HEK293T (cell line): ENCODE results near the gene COL9A3.

Experiments used
- CTCF ChIA-PET: fragments of 350-600 bp; formaldehyde crosslinking; extraction: SDS; loops from one replicate; lab custom pipeline; 2021; ENCODE audit warnings: antibody characterized with exemption, inconsistent platforms; lab: Yijun Ruan, JAX
- POLR2A ChIA-PET: fragments of 350-600 bp; formaldehyde crosslinking; extraction: SDS; loops from one replicate; lab custom pipeline; 2020; ENCODE audit warnings: antibody characterized with exemption, inconsistent platforms; lab: Yijun Ruan, JAX
- DNase-seq: peaks from one replicate; pipeline ENCODE4 v3.0.0; 2012; ENCODE audit warnings: mixed read lengths; ENCODE audit errors: extremely low spot score
- ARNT ChIP-seq: fragments of 450-650 bp; IDR thresholded peaks from 2 replicates; pipeline ENCODE4 v1.6.1; 2017; ENCODE audit warnings: mild to moderate bottlenecking
- BHLHE40 ChIP-seq: fragments of 450-650 bp; IDR thresholded peaks from 2 replicates; pipeline ENCODE4 v1.6.1; 2016; ENCODE audit warnings: mild to moderate bottlenecking, moderate library complexity, borderline replicate concordance
- CTBP1 ChIP-seq: fragments of 450-650 bp; IDR thresholded peaks from 2 replicates; pipeline ENCODE4 v1.6.1; 2016; ENCODE audit warnings: borderline replicate concordance
- ELF4 ChIP-seq: fragments of 450-650 bp; IDR thresholded peaks from 2 replicates; pipeline ENCODE4 v1.6.1; 2017; ENCODE audit warnings: antibody characterized with exemption
- FOXA1 ChIP-seq: fragments of 450-650 bp; IDR thresholded peaks from 2 replicates; pipeline ENCODE4 v1.6.1; 2016; ENCODE audit warnings: mild to moderate bottlenecking
- FOXK2 ChIP-seq: fragments of 450-650 bp; IDR thresholded peaks from 2 replicates; pipeline ENCODE4 v1.6.1; 2016; ENCODE audit warnings: mild to moderate bottlenecking
- FOXM1 ChIP-seq: fragments of 450-650 bp; IDR thresholded peaks from 2 replicates; pipeline ENCODE4 v1.6.1; 2017; ENCODE audit warnings: mild to moderate bottlenecking, borderline replicate concordance
- HDGF ChIP-seq: fragments of 450-650 bp; IDR thresholded peaks from 2 replicates; pipeline ENCODE4 v1.6.1; 2017; ENCODE audit warnings: antibody characterized with exemption, borderline replicate concordance
- L3MBTL2 ChIP-seq: fragments of 450-650 bp; conservative IDR thresholded peaks from 2 replicates; pipeline ENCODE4 v1.6.1; 2016; ENCODE audit warnings: mild to moderate bottlenecking
- LEF1 ChIP-seq: fragments of 450-650 bp; IDR thresholded peaks from 2 replicates; pipeline ENCODE4 v1.6.1; 2017; ENCODE audit warnings: mild to moderate bottlenecking, borderline replicate concordance
- NFRKB ChIP-seq: fragments of 450-650 bp; IDR thresholded peaks from 2 replicates; pipeline ENCODE4 v1.6.1; 2016; ENCODE audit warnings: mild to moderate bottlenecking, moderate library complexity
- SP1 ChIP-seq: fragments of 450-650 bp; IDR thresholded peaks from 2 replicates; pipeline ENCODE4 v1.6.1; 2017
- SUZ12 ChIP-seq: fragments of 450-650 bp; IDR thresholded peaks from 2 replicates; pipeline ENCODE4 v1.6.1; 2016; ENCODE audit warnings: mild to moderate bottlenecking
- TARDBP ChIP-seq: fragments of 450-650 bp; IDR thresholded peaks from 2 replicates; pipeline ENCODE4 v1.6.1; 2016
- ZNF384 ChIP-seq: fragments of 450-650 bp; IDR thresholded peaks from 2 replicates; pipeline ENCODE4 v1.6.1; 2016
- TF ChIP-seq, protein P1 (sequence below): fragments of 450-650 bp; IDR thresholded peaks from 2 replicates; pipeline ENCODE4 v1.6.1; 2016

COL9A3 gene

GRCh38 chr20:62880147-62880934, 63.5 kb downstream of the COL9A3 start:
- POLR2A ChIA-PET: no interaction called here
- DNase-seq: no peak
- CTCF ChIA-PET: no interaction called here
- TF ChIP-seq ARNT: no peak
- TF ChIP-seq NFRKB: no peak
- TF ChIP-seq ZNF384: no peak
- TF ChIP-seq SUZ12: no peak
- no peak for TF ChIP-seq FOXM1
- TF ChIP-seq TARDBP: no peak
- TF ChIP-seq, protein P1, sequence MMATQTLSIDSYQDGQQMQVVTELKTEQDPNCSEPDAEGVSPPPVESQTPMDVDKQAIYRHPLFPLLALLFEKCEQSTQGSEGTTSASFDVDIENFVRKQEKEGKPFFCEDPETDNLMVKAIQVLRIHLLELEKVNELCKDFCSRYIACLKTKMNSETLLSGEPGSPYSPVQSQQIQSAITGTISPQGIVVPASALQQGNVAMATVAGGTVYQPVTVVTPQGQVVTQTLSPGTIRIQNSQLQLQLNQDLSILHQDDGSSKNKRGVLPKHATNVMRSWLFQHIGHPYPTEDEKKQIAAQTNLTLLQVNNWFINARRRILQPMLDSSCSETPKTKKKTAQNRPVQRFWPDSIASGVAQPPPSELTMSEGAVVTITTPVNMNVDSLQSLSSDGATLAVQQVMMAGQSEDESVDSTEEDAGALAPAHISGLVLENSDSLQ: no peak

DNA sequence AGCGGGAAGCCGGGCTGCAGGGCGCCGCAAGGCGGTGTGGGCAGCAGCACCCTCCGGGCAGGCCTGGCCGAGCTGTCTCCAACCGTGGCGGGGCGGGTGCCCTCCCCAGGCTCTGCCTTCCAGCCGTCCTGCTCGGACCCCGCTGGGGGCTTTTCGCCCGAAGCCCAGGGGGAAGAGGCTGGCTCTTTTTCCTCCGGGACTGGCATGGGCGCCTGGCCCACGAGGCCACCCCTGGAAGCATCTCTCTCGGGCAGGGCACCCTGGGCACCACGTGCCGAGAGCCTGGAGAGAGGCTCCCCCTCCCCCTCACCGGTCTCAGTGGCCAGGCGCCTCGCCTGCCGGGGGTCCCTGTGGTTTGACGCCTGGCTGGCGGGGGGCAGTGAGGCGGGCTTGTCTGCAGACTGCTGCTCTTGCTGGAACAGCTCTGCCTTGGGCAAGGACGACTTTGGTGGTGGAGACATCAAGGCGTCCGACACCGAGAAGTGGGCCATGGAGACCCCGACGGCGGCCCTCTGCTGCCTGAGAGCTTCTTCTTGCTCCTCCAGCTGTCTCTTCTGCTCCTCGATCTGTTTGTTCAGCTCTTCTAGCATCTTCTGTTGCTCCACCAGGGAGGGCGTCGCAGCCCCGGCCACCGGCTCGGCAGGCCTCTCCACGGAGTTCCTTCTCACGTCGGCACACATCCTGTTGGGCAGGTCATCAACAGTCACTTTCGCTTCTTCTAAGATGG, 64.2 kb downstream of the COL9A3 start:
- TF ChIP-seq FOXK2 (no peak), FOXA1 (no peak)
- DNase-seq: no peak
- POLR2A ChIA-PET: no interaction called here
- CTCF ChIA-PET: no interaction called here

GRCh38 chr20:62881662-62882395, 65.0 kb downstream of the COL9A3 start:
- no peak for DNase-seq
- TF ChIP-seq NFRKB: no peak
- no peak for TF ChIP-seq SP1
- no peak for TF ChIP-seq SUZ12
- ChIA-PET CTCF (no interaction called here), POLR2A (no interaction called here)

- no peak for TF ChIP-seq L3MBTL2
- no peak for TF ChIP-seq FOXM1
- TF ChIP-seq ARNT: no peak
- no peak for TF ChIP-seq LEF1
- no peak for TF ChIP-seq SP1
- no peak for TF ChIP-seq CTBP1
- TF ChIP-seq ZNF384: no peak
- no peak for TF ChIP-seq ELF4
- no peak for TF ChIP-seq FOXK2
- TF ChIP-seq, protein P1: no peak
- TF ChIP-seq NFRKB: no peak
- TF ChIP-seq BHLHE40: no peak
- TF ChIP-seq FOXA1: no peak
- no peak for TF ChIP-seq TARDBP
- no peak for TF ChIP-seq HDGF
- TF ChIP-seq SUZ12: no peak
- DNase-seq: no peak
- ChIA-PET POLR2A (no interaction called here), CTCF (no interaction called here)
Observed at GRCh38 chr20:62882426-62882825, 65.6 kb downstream of the COL9A3 start.

DNA sequence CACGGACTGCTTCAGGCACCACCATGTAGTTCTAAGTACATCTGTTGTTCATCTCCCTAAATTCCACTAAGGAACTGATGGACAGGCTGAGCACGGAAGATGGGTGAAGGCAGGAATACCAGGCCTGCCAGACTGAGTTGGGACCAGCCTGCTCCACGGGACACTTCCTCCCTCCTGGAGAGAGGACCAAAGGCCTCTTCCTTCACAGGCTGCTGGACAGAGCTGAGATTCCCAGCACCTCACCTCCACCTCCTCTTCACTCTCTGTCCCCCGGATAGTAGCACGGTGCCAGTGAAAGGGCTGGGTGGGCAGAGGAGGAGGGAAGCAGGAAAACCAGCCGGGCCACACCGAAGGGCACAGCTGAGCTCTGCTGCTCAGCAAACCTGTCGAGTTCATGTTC, 67.7 kb downstream of the COL9A3 start:
- ChIA-PET POLR2A (no interaction called here), CTCF (no interaction called here)
- no peak for TF ChIP-seq FOXM1
- TF ChIP-seq ARNT: no peak
- TF ChIP-seq BHLHE40: no peak
- no peak for TF ChIP-seq CTBP1
- TF ChIP-seq NFRKB: no peak
- no peak for TF ChIP-seq FOXK2
- no peak for DNase-seq

GRCh38 chr20:62885046-62885895, 68.4 kb downstream of the COL9A3 start:
- POLR2A ChIA-PET: no interaction called here
- CTCF ChIA-PET: no interaction called here
- TF ChIP-seq ARNT: no peak
- TF ChIP-seq CTBP1: no peak
- no peak for TF ChIP-seq L3MBTL2
- no peak for TF ChIP-seq SUZ12
- TF ChIP-seq FOXK2: no peak
- TF ChIP-seq FOXM1: no peak
- TF ChIP-seq FOXA1: no peak
- TF ChIP-seq BHLHE40: no peak
- TF ChIP-seq, protein P1: no peak
- no peak for TF ChIP-seq NFRKB
- no peak for TF ChIP-seq HDGF
- TF ChIP-seq ELF4: no peak
- no peak for DNase-seq
